Stimulated activated CD4-positive, alpha-beta T cell treated with anti-CD3 and anti-CD28 coated beads, TNF-alpha, amount 100 ng/mL, for 48 hours (primary cell): ENCODE data around the gene RBM10.

Experiments
- DNase-seq, 3 donors: peaks; one replicate each; pipeline ENCODE4 v3.0.0-alpha.2; 2020; ENCODE audit warnings: low read depth in 3 of 3

The RBM10 gene

GRCh38 chrX:47235691-47236103 lies 90.7 kb downstream of the RBM10 start:
- DNase-seq: no peak
